ENCODE results near the gene KIF18B.

GRCh38 chr17:44977065-44977464 is 29.5 kb upstream of the KIF18B start:
- TF ChIP-seq CTCF (IDR thresholded peaks at IDR 0.05) (no peak), POLR2A (IDR thresholded peaks at IDR 0.05) (no peak), EP300 (IDR thresholded peaks at IDR 0.05) (no peak)

Data from tibial nerve (tissue), 4 donors.